IPS-18c (cell line): ENCODE measurements around the gene ST8SIA2.

Experiments
- H3K4me3 ChIP-seq: 2 replicates; pipeline ENCODE4 v1.7.0; 2013; ENCODE audit warnings: low read depth, mild to moderate bottlenecking, low read length, moderate library complexity; ENCODE audit not compliant: insufficient read depth
- H3K9me3 ChIP-seq: one replicate; pipeline ENCODE4 v1.6.1; 2013; ENCODE audit warnings: mild to moderate bottlenecking, low read length, moderate library complexity; ENCODE audit not compliant: control insufficient read depth, insufficient read depth

ST8SIA2 gene

GRCh38 chr15:92392462-92392861 is 1.2 kb upstream of the ST8SIA2 start:
- peak overlapping the region; percentile 26 for H3K4me3 ChIP-seq
- H3K9me3 ChIP-seq: no peaks in the 10 kb centered on the region

- H3K4me3 ChIP-seq: peak overlapping the region; percentile 81
- H3K9me3 ChIP-seq: no peaks in the 10 kb centered on the region
Measured at GRCh38 chr15:92393980-92394308, 263 bp downstream of the ST8SIA2 start.

- peak overlapping the region; percentile 81 for H3K4me3 ChIP-seq
Measured at GRCh38 chr15:92394309-92395097, 822 bp downstream of the ST8SIA2 start.

GRCh38 chr15:92395098-92395635 is 1.5 kb downstream of the ST8SIA2 start:
- no peaks in the 10 kb centered on the region for H3K9me3 ChIP-seq
- peak overlapping the region; percentile 81 for H3K4me3 ChIP-seq

More at GRCh38 chr15:92394309-92395097, 822 bp downstream of the ST8SIA2 start:
- no peaks in the 10 kb centered on the region for H3K9me3 ChIP-seq

GRCh38 chr15:92399271-92399950 is 5.7 kb downstream of the ST8SIA2 start:
- no peak overlapping the region for H3K4me3 ChIP-seq
- H3K9me3 ChIP-seq: no peaks in the 10 kb centered on the region

GRCh38 chr15:92400573-92400972 is 6.9 kb downstream of the ST8SIA2 start:
- Histone ChIP-seq H3K9me3 (no peaks in the 10 kb centered on the region), H3K4me3 (no peak overlapping the region)

- Histone ChIP-seq H3K4me3 (no peak overlapping the region), H3K9me3 (no peaks in the 10 kb centered on the region)
Measured at GRCh38 chr15:92400980-92401787, 7.5 kb downstream of the ST8SIA2 start.

GRCh38 chr15:92402751-92403150 is 9.1 kb downstream of the ST8SIA2 start:
- H3K9me3 ChIP-seq: no peaks in the 10 kb centered on the region
- no peak overlapping the region for H3K4me3 ChIP-seq

GRCh38 chr15:92405942-92406341 is 12.3 kb downstream of the ST8SIA2 start:
- Histone ChIP-seq H3K4me3 (no peak overlapping the region), H3K9me3 (no peaks in the 10 kb centered on the region)

GRCh38 chr15:92407321-92407720 is 13.6 kb downstream of the ST8SIA2 start:
- H3K4me3 ChIP-seq: no peak overlapping the region
- H3K9me3 ChIP-seq: no peaks in the 10 kb centered on the region

GRCh38 chr15:92407916-92408315 is 14.2 kb downstream of the ST8SIA2 start:
- Histone ChIP-seq H3K4me3 (no peak overlapping the region), H3K9me3 (no peaks in the 10 kb centered on the region)

GRCh38 chr15:92409006-92409405 is 15.3 kb downstream of the ST8SIA2 start:
- Histone ChIP-seq H3K9me3 (no peaks in the 10 kb centered on the region), H3K4me3 (no peak overlapping the region)

GRCh38 chr15:92409521-92409920 is 15.8 kb downstream of the ST8SIA2 start:
- Histone ChIP-seq H3K9me3 (no peaks in the 10 kb centered on the region), H3K4me3 (no peak overlapping the region)

- H3K9me3 ChIP-seq: no peaks in the 10 kb centered on the region
Measured at GRCh38 chr15:92410537-92410936, 16.9 kb downstream of the ST8SIA2 start.

GRCh38 chr15:92411256-92411655 is 17.6 kb downstream of the ST8SIA2 start:
- Histone ChIP-seq H3K4me3 (no peak overlapping the region), H3K9me3 (no peaks in the 10 kb centered on the region)

More at GRCh38 chr15:92410537-92410936, 16.9 kb downstream of the ST8SIA2 start:
- no peak overlapping the region for H3K4me3 ChIP-seq

GRCh38 chr15:92413510-92413909 is 19.8 kb downstream of the ST8SIA2 start:
- H3K9me3 ChIP-seq: no peaks in the 10 kb centered on the region
- H3K4me3 ChIP-seq: no peak overlapping the region

- Histone ChIP-seq H3K4me3 (no peak overlapping the region), H3K9me3 (no peaks in the 10 kb centered on the region)
Measured at GRCh38 chr15:92415639-92416297, 22.1 kb downstream of the ST8SIA2 start.
